GM18502 (cell line): ENCODE results near the gene DNAAF5.

Experiments
- ATAC-seq: cut with Tn5 transposase; IDR thresholded peaks from one replicate; pipeline ENCODE4 v1.9.1; 2021; ENCODE audit warnings: mild to moderate bottlenecking; ENCODE audit not compliant: unreplicated experiment, poor library complexity

Gene DNAAF5

GRCh38 chr7:703049-703448 is 23.4 kb upstream of the DNAAF5 start:
- ATAC-seq, result no peak

- no peak for ATAC-seq
Measured at GRCh38 chr7:706721-707120, 19.8 kb upstream of the DNAAF5 start.

- no peak for ATAC-seq
Measured at GRCh38 chr7:707296-708000, 19.1 kb upstream of the DNAAF5 start.

- ATAC-seq, result no peak
Measured at GRCh38 chr7:710161-710560, 16.3 kb upstream of the DNAAF5 start.

GRCh38 chr7:711093-711921 is 15.2 kb upstream of the DNAAF5 start:
- ATAC-seq, result no peak

- ATAC-seq, result no peak
Measured at GRCh38 chr7:711922-712380, 14.5 kb upstream of the DNAAF5 start.

- ATAC-seq, result no peak
Measured at GRCh38 chr7:712381-713138, 13.9 kb upstream of the DNAAF5 start.

GRCh38 chr7:713139-713457 is 13.4 kb upstream of the DNAAF5 start:
- ATAC-seq, result no peak

GRCh38 chr7:713488-714230 is 12.8 kb upstream of the DNAAF5 start:
- no peak for ATAC-seq

- no peak for ATAC-seq
Measured at GRCh38 chr7:714251-714671, 12.2 kb upstream of the DNAAF5 start.

GRCh38 chr7:716222-716621 is 10.3 kb upstream of the DNAAF5 start:
- ATAC-seq, result no peak

- ATAC-seq, result no peak
Measured at GRCh38 chr7:716636-717035, 9.9 kb upstream of the DNAAF5 start.

GRCh38 chr7:721619-722248 is 4.8 kb upstream of the DNAAF5 start:
- no peak for ATAC-seq

GRCh38 chr7:723541-723940 is 3.0 kb upstream of the DNAAF5 start:
- ATAC-seq, result no peak

- ATAC-seq, result no peak
Measured at GRCh38 chr7:724298-724697, 2.2 kb upstream of the DNAAF5 start.

- no peak for ATAC-seq
Measured at GRCh38 chr7:725223-726005, 1.1 kb upstream of the DNAAF5 start.

- peak; percentile 36 for ATAC-seq
Measured at GRCh38 chr7:726854-727103, 280 bp downstream of the DNAAF5 start.

GRCh38 chr7:727104-727805 is 756 bp downstream of the DNAAF5 start, which contains the start of gene PRKAR1B:
Gene PRKAR1B, minus strand, starts transcription at chr7:727281. Its CDS starts 15,776 bp downstream, at chr7:711505.
- ATAC-seq, result peak; percentile 64
